ENCODE data around the gene INSR.

The INSR gene

DNA sequence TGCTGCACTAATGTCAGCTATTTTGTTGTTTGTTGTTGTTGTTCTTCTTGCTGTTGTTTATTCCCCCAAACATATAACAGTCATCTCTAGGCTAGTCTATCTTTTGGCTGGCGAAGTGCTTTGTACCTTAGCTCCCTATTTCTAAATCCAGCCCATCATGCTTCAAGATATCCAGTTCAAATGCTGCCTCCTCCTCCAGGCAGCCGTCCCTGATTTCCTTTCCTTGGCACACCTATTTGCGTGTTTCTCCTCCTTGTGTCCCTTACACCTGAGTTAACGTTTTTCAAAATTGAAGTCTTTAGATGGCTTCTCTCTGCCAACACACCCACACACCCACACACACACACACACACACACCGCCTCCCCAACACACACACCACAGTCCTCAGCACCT lies 25.5 kb downstream of the INSR start:
- Mint-ChIP-seq H3K27ac (no peak overlapping the region), H3K9me3 (no peaks in the 10 kb centered on the region), H3K36me3 (no peaks in the 10 kb centered on the region), H3K4me1 (no peaks in the 10 kb centered on the region), H3K4me3 (no peak overlapping the region), H3K27me3 (no peaks in the 10 kb centered on the region)

DNA sequence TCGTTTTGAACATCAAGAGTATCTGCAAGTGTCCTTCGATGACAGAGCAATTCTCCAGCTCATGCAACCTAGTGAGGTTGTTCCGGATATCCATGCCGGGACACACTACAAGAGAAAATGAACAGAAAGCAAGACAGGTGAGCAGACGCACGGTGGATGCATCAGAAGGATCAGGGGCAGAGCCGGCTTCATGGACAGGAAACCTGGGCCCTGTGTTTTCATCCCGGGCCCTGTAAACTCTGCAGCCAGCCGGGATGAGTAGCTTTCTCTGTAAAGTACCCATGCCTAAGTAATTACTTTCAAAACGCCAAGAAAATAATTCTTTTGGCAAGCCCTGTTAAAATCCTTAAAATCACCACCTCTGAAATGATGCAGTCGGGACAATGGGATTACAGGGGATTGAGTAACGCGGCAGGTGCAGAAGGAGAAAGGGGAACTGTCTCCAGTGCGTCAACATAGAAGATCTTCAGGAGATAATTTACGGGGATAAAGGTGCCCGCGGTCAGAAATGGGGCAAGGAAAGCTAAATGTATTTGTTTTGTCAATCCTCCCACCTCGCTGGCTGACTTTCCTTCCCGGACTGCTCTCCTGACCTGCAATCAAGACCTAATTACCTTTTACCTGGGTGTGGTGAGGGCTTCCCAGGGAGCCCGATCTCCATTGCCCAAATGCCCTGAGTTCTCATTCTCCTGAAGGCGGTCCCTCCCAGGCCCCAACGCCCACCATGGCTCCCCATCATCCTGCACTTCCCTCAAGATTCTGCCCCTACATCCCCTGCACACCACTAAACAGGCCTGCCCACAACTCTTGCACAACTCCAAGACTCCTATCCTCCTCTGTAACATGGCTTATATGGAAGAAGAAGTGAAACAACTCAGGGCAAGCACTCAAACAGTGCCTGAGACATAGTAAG lies 26.2 kb downstream of the INSR start:
- Mint-ChIP-seq H3K9me3 (no peaks in the 10 kb centered on the region), H3K27ac (no peak overlapping the region), H3K36me3 (no peaks in the 10 kb centered on the region), H3K4me3 (no peak overlapping the region), H3K4me1 (no peaks in the 10 kb centered on the region), H3K27me3 (no peaks in the 10 kb centered on the region)

DNA sequence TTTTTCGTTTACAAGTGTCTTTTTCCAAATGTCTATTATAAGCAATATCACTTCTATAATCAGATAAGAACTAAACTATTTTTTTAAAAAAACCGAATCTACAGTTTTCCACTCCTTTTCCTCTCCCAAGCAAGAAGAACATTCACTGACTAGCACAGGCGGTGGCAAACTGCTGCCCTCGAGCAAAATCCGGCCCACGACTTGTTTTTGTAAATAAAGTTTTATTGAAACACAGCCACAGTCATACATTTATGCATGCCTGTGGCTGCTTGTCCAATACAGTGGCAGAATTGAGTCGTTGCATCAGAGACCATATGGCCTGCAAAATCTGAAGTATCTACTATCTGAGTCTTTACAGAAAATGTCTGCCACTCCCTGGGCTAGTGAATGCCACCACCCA lies 27.4 kb downstream of the INSR start:
- Mint-ChIP-seq H3K36me3 (no peaks in the 10 kb centered on the region), H3K4me3 (no peak overlapping the region), H3K27me3 (no peaks in the 10 kb centered on the region), H3K27ac (no peak overlapping the region), H3K9me3 (no peaks in the 10 kb centered on the region), H3K4me1 (no peaks in the 10 kb centered on the region)

DNA sequence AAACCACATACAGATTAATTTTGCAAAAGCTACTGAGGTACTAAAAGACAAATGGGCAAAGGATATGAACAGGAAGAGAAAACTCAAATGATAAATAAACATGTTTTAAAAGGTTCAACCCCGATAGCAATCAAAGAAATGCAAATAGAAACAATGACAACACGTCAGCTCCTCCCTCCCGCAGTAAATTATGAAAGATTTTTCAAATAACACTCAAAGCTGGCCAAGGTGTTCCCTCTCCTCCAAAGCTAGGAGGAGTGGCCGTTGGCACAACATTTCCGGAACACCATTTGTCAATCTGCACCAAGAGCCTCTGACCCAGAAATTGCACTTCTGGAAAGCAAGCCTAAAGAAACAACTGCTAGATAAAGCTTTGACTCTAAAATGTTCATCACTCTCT lies 28.3 kb downstream of the INSR start:
- Mint-ChIP-seq H3K27ac (no peak overlapping the region), H3K27me3 (no peaks in the 10 kb centered on the region), H3K9me3 (no peaks in the 10 kb centered on the region), H3K36me3 (no peaks in the 10 kb centered on the region), H3K4me3 (no peak overlapping the region), H3K4me1 (no peaks in the 10 kb centered on the region)

- Mint-ChIP-seq H3K9me3 (no peaks in the 10 kb centered on the region), H3K27me3 (no peaks in the 10 kb centered on the region), H3K36me3 (no peaks in the 10 kb centered on the region), H3K27ac (no peak overlapping the region), H3K4me1 (no peaks in the 10 kb centered on the region), H3K4me3 (no peak overlapping the region)
Measured at GRCh38 chr19:7264858-7265257, 29.4 kb downstream of the INSR start.

- Mint-ChIP-seq H3K9me3 (no peaks in the 10 kb centered on the region), H3K27ac (no peak overlapping the region), H3K27me3 (no peaks in the 10 kb centered on the region), H3K4me1 (no peaks in the 10 kb centered on the region), H3K4me3 (no peak overlapping the region), H3K36me3 (no peaks in the 10 kb centered on the region)
Measured at GRCh38 chr19:7263521-7263920, 30.7 kb downstream of the INSR start.

DNA sequence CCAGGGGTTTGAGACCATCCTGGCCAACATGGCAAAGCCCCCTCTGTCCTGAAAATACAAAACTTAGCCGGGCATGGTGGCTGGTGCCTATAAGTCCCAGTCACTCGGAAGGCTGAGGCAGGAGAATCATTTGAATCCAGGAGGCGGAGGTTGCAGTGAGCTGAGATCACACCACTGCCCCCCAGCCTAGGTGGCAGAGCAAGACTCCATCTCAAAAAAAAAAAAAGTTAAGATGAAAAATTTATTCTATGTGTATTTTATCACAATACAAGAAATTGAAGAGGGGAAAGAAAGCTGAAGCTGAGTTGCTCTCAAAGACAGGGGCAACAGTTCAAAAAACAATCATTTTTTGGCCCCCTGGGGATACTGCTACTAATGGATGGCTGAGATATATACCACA lies 31.1 kb downstream of the INSR start:
- no peaks in the 10 kb centered on the region for H3K9me3 Mint-ChIP-seq
- no peaks in the 10 kb centered on the region for H3K4me1 Mint-ChIP-seq
- H3K36me3 Mint-ChIP-seq, result no peaks in the 10 kb centered on the region

DNA sequence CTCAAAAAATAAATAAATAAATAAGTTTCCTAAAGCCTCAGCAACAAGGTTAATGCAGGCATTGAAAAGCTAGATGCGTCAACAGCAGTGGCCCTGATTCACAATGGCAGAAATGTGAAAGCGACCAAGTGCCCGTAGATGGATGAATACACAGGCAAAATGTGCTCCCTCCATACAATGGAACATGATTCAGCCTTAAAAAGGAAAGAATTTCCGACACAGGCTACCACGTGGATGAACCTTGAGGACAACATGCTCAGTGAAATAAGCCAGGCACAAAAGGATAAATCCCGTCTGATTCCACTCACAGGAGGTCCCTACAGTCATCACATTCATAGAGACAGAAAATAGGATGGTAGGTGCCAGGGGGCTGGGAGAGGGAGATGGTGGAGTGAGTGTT lies 31.7 kb downstream of the INSR start:
- Mint-ChIP-seq H3K27me3 (no peaks in the 10 kb centered on the region), H3K27ac (no peak overlapping the region), H3K4me1 (no peaks in the 10 kb centered on the region), H3K4me3 (no peak overlapping the region), H3K36me3 (no peaks in the 10 kb centered on the region), H3K9me3 (no peaks in the 10 kb centered on the region)

More for the DNA sequence above, 31.1 kb downstream of the INSR start:
- Mint-ChIP-seq H3K4me3 (no peak overlapping the region), H3K27me3 (no peaks in the 10 kb centered on the region), H3K27ac (no peak overlapping the region)

- Mint-ChIP-seq H3K4me1 (no peaks in the 10 kb centered on the region), H3K36me3 (no peaks in the 10 kb centered on the region), H3K4me3 (no peak overlapping the region), H3K9me3 (no peaks in the 10 kb centered on the region), H3K27me3 (no peaks in the 10 kb centered on the region), H3K27ac (no peak overlapping the region)
Measured at GRCh38 chr19:7260161-7260560, 34.1 kb downstream of the INSR start.

- no peaks in the 10 kb centered on the region for H3K9me3 Mint-ChIP-seq
- no peak overlapping the region for H3K4me3 Mint-ChIP-seq
- H3K4me1 Mint-ChIP-seq, result no peaks in the 10 kb centered on the region
- H3K27me3 Mint-ChIP-seq, result no peaks in the 10 kb centered on the region
- no peak overlapping the region for H3K27ac Mint-ChIP-seq
- no peaks in the 10 kb centered on the region for H3K36me3 Mint-ChIP-seq
Measured at GRCh38 chr19:7258840-7259395, 35.3 kb downstream of the INSR start.

- H3K27me3 Mint-ChIP-seq, result no peaks in the 10 kb centered on the region
- no peaks in the 10 kb centered on the region for H3K36me3 Mint-ChIP-seq
- H3K4me3 Mint-ChIP-seq, result no peak overlapping the region
- no peaks in the 10 kb centered on the region for H3K9me3 Mint-ChIP-seq
- no peak overlapping the region for H3K27ac Mint-ChIP-seq
- H3K4me1 Mint-ChIP-seq, result no peaks in the 10 kb centered on the region
Measured at GRCh38 chr19:7258041-7258839, 36.0 kb downstream of the INSR start.

DNA sequence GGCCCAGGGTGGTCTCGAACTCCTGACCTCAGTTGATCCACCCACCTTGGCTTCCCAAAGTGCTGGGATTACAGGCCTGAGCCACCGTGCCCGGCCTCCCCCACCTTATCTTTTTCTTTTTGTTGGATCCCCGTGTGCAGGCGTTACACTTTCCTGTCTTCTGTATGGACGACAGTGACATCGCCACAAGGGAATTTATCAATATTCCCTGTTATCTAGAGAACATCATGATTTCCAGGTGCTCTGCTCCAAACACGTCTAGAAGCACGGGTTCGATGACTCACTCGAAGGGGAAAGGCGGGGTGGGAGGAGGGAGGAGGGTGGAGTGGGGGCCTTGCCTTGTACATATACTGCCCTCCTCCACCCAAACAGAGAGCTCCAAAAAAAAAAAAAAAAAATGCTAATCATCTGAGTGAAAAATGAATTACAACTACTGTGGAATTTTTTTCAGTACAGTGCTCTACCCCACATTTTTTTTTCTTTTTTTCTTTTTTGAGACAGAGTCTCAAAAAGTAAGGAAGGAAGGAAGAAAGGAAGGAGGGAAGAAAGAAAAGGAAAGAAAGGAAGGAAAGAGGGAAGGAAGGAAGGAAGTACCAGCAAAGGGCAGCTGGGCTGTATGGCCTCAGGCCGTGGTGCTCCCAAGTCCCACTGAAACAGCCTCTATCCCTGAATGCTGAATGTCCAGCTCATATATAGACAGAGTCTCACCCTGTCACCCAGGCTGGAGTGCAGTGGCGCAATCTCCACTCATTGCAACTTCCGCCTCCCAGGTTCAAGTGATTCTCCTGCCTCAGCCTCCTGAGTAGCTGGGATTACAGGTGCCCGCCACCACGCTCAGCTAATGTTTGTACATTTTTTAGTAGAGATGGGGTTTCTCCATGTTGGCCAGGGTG lies 36.8 kb downstream of the INSR start:
- no peak overlapping the region for H3K4me3 Mint-ChIP-seq
- no peaks in the 10 kb centered on the region for H3K36me3 Mint-ChIP-seq
- no peaks in the 10 kb centered on the region for H3K27me3 Mint-ChIP-seq
- H3K9me3 Mint-ChIP-seq, result no peaks in the 10 kb centered on the region
- no peak overlapping the region for H3K27ac Mint-ChIP-seq
- no peaks in the 10 kb centered on the region for H3K4me1 Mint-ChIP-seq

DNA sequence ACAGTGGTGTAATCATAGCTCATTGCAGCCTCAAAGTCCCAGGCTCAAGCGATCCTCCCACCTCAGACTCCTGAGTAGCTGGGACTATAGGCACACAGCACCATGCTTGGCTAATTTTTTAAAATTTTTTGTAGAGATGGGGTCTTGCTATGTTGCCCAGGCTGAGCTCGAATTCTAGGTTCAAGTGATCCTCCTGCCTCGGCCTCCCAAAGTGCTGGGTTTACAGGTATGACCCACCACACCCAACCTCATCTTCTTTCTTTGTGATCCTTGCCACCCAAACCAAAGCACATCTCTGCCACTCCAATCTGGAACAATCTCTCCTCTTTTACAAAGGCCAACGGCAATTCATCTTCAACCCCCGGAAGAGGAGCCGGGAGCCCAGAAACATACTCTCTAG lies 38.6 kb downstream of the INSR start:
- no peak overlapping the region for H3K27ac Mint-ChIP-seq
- H3K4me1 Mint-ChIP-seq, result no peaks in the 10 kb centered on the region
- no peaks in the 10 kb centered on the region for H3K36me3 Mint-ChIP-seq
- no peaks in the 10 kb centered on the region for H3K9me3 Mint-ChIP-seq
- no peak overlapping the region for H3K4me3 Mint-ChIP-seq
- no peaks in the 10 kb centered on the region for H3K27me3 Mint-ChIP-seq

DNA sequence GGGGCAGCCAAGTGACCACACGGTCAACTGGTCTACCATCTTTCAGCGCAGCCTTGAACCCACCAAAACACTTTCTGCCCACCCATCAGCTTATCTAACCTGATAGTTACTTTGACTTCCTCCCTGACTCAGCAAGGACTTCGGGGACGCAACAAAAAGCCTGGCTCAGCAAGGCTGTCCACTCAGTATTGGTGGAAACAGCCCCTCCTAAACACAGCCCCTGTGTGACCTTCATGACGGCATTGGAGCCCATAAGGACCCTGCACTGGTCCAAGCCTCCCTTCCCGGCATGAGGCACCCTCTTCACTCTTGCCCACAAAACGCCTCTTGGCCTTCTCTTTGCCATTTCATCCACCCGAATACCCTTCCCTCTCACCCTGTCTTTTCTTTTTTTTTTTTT lies 39.1 kb downstream of the INSR start:
- Mint-ChIP-seq H3K27me3 (no peaks in the 10 kb centered on the region), H3K9me3 (no peaks in the 10 kb centered on the region), H3K36me3 (no peaks in the 10 kb centered on the region), H3K27ac (no peak overlapping the region), H3K4me1 (no peaks in the 10 kb centered on the region), H3K4me3 (no peak overlapping the region)

- no peaks in the 10 kb centered on the region for H3K36me3 Mint-ChIP-seq
- H3K27ac Mint-ChIP-seq, result no peak overlapping the region
- H3K9me3 Mint-ChIP-seq, result no peaks in the 10 kb centered on the region
- H3K4me1 Mint-ChIP-seq, result no peaks in the 10 kb centered on the region
- H3K4me3 Mint-ChIP-seq, result no peak overlapping the region
- no peaks in the 10 kb centered on the region for H3K27me3 Mint-ChIP-seq
Measured at GRCh38 chr19:7254590-7254989, 39.6 kb downstream of the INSR start.

Data from activated naive CD4-positive, alpha-beta T cell treated with anti-CD3 and anti-CD28 coated beads, Interleukin-2, amount 50 U/mL, for 24 hours (primary cell).